SK-N-MC (cell line): ENCODE results near the gene TMEM123.

Experiments
- EZH2 ChIP-seq: fragments of 200-600 bp; sonication (generic); IDR thresholded peaks from one replicate; pipeline ENCODE4 v1.6.1; 2017; ENCODE audit warnings: antibody characterized with exemption
- FOXP2 ChIP-seq: optimal IDR thresholded peaks from 2 replicates; pipeline ENCODE3; 2011; ENCODE audit warnings: mild to moderate bottlenecking, moderate library complexity; ENCODE audit not compliant: insufficient read depth; ENCODE audit errors: extremely low read length, control extremely low read depth
- POLR2AphosphoS5 ChIP-seq: IDR thresholded peaks from 2 replicates; pipeline ENCODE4 v1.6.1; 2012; ENCODE audit warnings: mild to moderate bottlenecking, low read depth, low read length, borderline replicate concordance

DNA sequence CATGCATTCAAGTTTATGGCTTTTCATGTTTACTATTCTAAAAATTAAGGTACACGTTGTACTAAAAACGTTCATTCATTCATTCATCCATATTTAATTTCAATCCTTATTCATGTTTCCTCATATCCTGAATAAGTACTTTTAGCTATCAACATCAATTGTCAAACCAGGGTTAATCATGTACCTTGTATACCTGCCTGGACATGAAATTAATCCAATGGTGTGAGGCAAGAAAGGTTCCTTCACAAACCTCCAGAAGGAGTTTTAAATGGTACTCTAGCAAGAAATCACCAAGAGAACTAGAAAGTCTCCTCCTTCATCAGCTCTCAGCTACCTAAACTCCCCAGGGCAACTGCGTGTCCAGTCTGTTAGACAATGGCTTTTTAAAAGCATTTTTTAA is 33.4 kb downstream of the TMEM123 start:
- TF ChIP-seq POLR2AphosphoS5 (no peak), EZH2 (no peak), FOXP2 (no peak)
